Keratinocyte (primary cell): ENCODE measurements around the gene ERGIC1.

Source experiments
- EZH2 ChIP-seq: IDR thresholded peaks from one replicate; pipeline ENCODE4 v1.6.1; 2012; ENCODE audit warnings: inconsistent platforms, mild to moderate bottlenecking, low read length, moderate library complexity
- TF ChIP-seq, protein P1 (sequence below), 3 experiments: IDR thresholded peaks in 1 of 3; conservative IDR thresholded peaks in 1 of 3; optimal IDR thresholded peaks in 1 of 3; 2 replicates in 2 of 3; 3 replicates in 1 of 3; pipeline versions ENCODE3 to v1.5.1; 2011; ENCODE audit warnings: low read length in 3 of 3, mild to moderate bottlenecking in 3 of 3, moderate library complexity in 2 of 3, control low read depth in 1 of 3, inconsistent platforms in 1 of 3; ENCODE audit not compliant: insufficient read depth in 2 of 3; ENCODE audit errors: extremely low read depth in 1 of 3

DNA sequence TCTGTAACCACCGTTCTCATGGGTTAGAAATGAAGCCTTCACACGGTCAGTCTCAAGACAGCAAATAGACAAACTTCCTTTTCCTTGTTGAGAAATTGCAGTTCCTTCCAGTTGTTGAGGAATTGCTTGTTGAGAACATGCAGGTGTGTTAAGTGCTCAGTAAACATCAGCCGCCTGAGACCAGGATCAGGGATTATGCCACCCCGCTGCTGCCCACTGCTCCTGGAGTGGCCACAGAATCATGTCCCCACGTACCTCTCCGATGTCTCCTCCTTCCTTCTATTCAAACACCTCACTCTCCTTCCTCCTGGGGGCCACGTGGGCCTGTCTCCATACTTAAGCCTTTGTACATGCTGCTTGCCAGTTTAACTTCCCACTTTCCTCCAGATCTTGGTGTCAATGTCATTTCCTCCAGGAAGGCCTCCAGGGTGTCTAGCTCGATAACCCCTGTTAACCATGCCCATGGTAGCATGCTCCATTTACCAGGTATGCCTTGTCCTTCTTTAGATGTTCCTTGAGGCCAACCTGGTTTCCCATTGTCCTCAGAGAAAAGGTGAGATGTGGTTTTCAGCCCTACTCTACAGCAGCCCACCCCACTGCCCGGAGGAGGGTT is 91.4 kb downstream of the ERGIC1 start:
- TF ChIP-seq EZH2 = no peak
- TF ChIP-seq, protein P1, sequence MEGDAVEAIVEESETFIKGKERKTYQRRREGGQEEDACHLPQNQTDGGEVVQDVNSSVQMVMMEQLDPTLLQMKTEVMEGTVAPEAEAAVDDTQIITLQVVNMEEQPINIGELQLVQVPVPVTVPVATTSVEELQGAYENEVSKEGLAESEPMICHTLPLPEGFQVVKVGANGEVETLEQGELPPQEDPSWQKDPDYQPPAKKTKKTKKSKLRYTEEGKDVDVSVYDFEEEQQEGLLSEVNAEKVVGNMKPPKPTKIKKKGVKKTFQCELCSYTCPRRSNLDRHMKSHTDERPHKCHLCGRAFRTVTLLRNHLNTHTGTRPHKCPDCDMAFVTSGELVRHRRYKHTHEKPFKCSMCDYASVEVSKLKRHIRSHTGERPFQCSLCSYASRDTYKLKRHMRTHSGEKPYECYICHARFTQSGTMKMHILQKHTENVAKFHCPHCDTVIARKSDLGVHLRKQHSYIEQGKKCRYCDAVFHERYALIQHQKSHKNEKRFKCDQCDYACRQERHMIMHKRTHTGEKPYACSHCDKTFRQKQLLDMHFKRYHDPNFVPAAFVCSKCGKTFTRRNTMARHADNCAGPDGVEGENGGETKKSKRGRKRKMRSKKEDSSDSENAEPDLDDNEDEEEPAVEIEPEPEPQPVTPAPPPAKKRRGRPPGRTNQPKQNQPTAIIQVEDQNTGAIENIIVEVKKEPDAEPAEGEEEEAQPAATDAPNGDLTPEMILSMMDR (optimal IDR thresholded peaks at IDR 0.05 in 1 of 3, IDR thresholded peaks at IDR 0.05 in 1 of 3, conservative IDR thresholded peaks at IDR 0.05 in 1 of 3; ENCODE audit: extremely low read depth in 1 of 3, insufficient read depth in 2 of 3, low read length in 3 of 3) = no peak
